Hematopoietic multipotent progenitor cell (in vitro differentiated cells): Measurements from ENCODE around the gene RETREG1. TPM values are rescaled to one million over a fixed set of nuclear protein-coding genes. Genes with fewer than 3 reads are reported as not detected.

Experiments
- DNase-seq, 3 donors: peaks; one replicate each; pipeline ENCODE4 v3.0.0-alpha.2; 2011 to 2015; ENCODE audit warnings: low read depth in 2 of 3, low spot score in 2 of 3
- total RNA-seq: library from RNA; depleted of rRNA; stranded (reverse); fragments of >200 nt; gene quantifications from one replicate; pipeline ENCODE4 v1.2.3, GENCODE V29; 2012

The RETREG1 gene
- total RNA-seq, 1 donor, result 6.2 TPM

- DNase-seq, result no peak
Measured at GRCh38 chr5:16586556-16586955, 30.2 kb downstream of the RETREG1 start.

- no peak for DNase-seq
Measured at GRCh38 chr5:16585041-16585667, 31.6 kb downstream of the RETREG1 start.

GRCh38 chr5:16582081-16582480 lies 34.7 kb downstream of the RETREG1 start:
- DNase-seq, result no peak

- DNase-seq, result no peak
Measured at GRCh38 chr5:16580382-16580781, 36.4 kb downstream of the RETREG1 start.

- no peak for DNase-seq
Measured at GRCh38 chr5:16579142-16579847, 37.5 kb downstream of the RETREG1 start.

GRCh38 chr5:16578474-16578883 lies 38.3 kb downstream of the RETREG1 start:
- no peak for DNase-seq

GRCh38 chr5:16577677-16578076 lies 39.1 kb downstream of the RETREG1 start:
- no peak for DNase-seq

GRCh38 chr5:16574789-16575721 lies 41.7 kb downstream of the RETREG1 start:
- no peak for DNase-seq

- DNase-seq, result no peak
Measured at GRCh38 chr5:16573401-16573800, 43.4 kb downstream of the RETREG1 start.

- no peak for DNase-seq
Measured at GRCh38 chr5:16572289-16573015, 44.3 kb downstream of the RETREG1 start.

- no peak for DNase-seq
Measured at GRCh38 chr5:16571016-16571415, 45.8 kb downstream of the RETREG1 start.

- DNase-seq, result no peak
Measured at GRCh38 chr5:16570121-16570815, 46.5 kb downstream of the RETREG1 start.

GRCh38 chr5:16568875-16569580 lies 47.8 kb downstream of the RETREG1 start:
- no peak for DNase-seq

GRCh38 chr5:16567365-16567764 lies 49.4 kb downstream of the RETREG1 start:
- DNase-seq, result no peak

GRCh38 chr5:16565118-16565517 lies 51.7 kb downstream of the RETREG1 start:
- no peak for DNase-seq

GRCh38 chr5:16564248-16564867 lies 52.4 kb downstream of the RETREG1 start:
- DNase-seq, result no peak

GRCh38 chr5:16563686-16564085 lies 53.1 kb downstream of the RETREG1 start:
- DNase-seq, result no peak

GRCh38 chr5:16561660-16562059 lies 55.1 kb downstream of the RETREG1 start:
- no peak for DNase-seq

GRCh38 chr5:16559702-16560101 lies 57.1 kb downstream of the RETREG1 start:
- no peak for DNase-seq
